GM23248 (cell line): ENCODE data around the gene CDON. TPM values are rescaled to one million over a fixed set of nuclear protein-coding genes. Genes with fewer than 3 reads are reported as not detected.

Experiments used
- DNase-seq: peaks from one replicate; pipeline ENCODE4 v3.0.0-alpha.2; 2015
- H2AFZ ChIP-seq: fragments of 200-600 bp; sonication (generic); 2 replicates; pipeline ENCODE4 v1.6.1; 2016; ENCODE audit warnings: antibody characterized with exemption
- H3F3A ChIP-seq: fragments of 200-600 bp; sonication (generic); 2 replicates; pipeline ENCODE4 v1.6.1; 2016; ENCODE audit warnings: mild to moderate bottlenecking, antibody characterized with exemption, mixed run types; ENCODE audit not compliant: insufficient read depth
- H3K27ac ChIP-seq: fragments of 200-600 bp; sonication (generic); 2 replicates; pipeline ENCODE4 v1.5.1; 2016; ENCODE audit warnings: mild to moderate bottlenecking
- H3K27me3 ChIP-seq: fragments of 200-600 bp; sonication (generic); replicated peaks from 2 replicates; pipeline ENCODE4 v1.6.1; 2016; ENCODE audit warnings: mild to moderate bottlenecking; ENCODE audit not compliant: insufficient read depth
- H3K36me3 ChIP-seq: fragments of 200-600 bp; sonication (generic); 2 replicates; pipeline ENCODE4 v1.6.1; 2016; ENCODE audit warnings: low read depth, mild to moderate bottlenecking
- H3K4me1 ChIP-seq: fragments of 200-600 bp; sonication (generic); 2 replicates; pipeline ENCODE4 v1.6.1; 2016; ENCODE audit warnings: mild to moderate bottlenecking; ENCODE audit not compliant: insufficient read depth
- H3K4me2 ChIP-seq: fragments of 200-600 bp; sonication (generic); one replicate; pipeline ENCODE4 v1.6.1; 2016; ENCODE audit warnings: mild to moderate bottlenecking; ENCODE audit not compliant: unreplicated experiment
- H3K4me3 ChIP-seq: fragments of 200-600 bp; sonication (generic); 2 replicates; pipeline ENCODE4 v1.5.1; 2016; ENCODE audit warnings: mild to moderate bottlenecking
- H3K79me2 ChIP-seq: fragments of 200-600 bp; sonication (generic); 2 replicates; pipeline ENCODE4 v1.6.1; 2016; ENCODE audit warnings: mild to moderate bottlenecking; ENCODE audit not compliant: insufficient read depth
- H3K9ac ChIP-seq: fragments of 200-600 bp; sonication (generic); 2 replicates; pipeline ENCODE4 v1.6.1; 2016; ENCODE audit warnings: mild to moderate bottlenecking
- H3K9me2 ChIP-seq: fragments of 200-600 bp; sonication (generic); 2 replicates; pipeline ENCODE4 v1.6.1; 2016; ENCODE audit warnings: mixed run types, mild to moderate bottlenecking, moderate library complexity; ENCODE audit not compliant: insufficient read depth
- H3K9me3 ChIP-seq: fragments of 200-600 bp; sonication (generic); one replicate; pipeline ENCODE4 v1.6.1; 2017; ENCODE audit warnings: low read depth
- H4K20me1 ChIP-seq: fragments of 200-600 bp; sonication (generic); 2 replicates; pipeline ENCODE4 v1.6.0; 2016; ENCODE audit not compliant: insufficient read depth
- EZH2 ChIP-seq: fragments of 200-600 bp; sonication (generic); IDR thresholded peaks from 2 replicates; pipeline ENCODE4 v1.6.1; 2018; ENCODE audit warnings: antibody characterized with exemption, mild to moderate bottlenecking; ENCODE audit not compliant: insufficient read depth, poor library complexity, severe bottlenecking
- EZH2phosphoT487 ChIP-seq: fragments of 200-600 bp; sonication (generic); IDR thresholded peaks from 2 replicates; pipeline ENCODE4 v1.6.1; 2018; ENCODE audit warnings: antibody characterized with exemption, moderate library complexity, mild to moderate bottlenecking, low read depth; ENCODE audit not compliant: insufficient read depth
- WGBS, 2 experiments: methylation state at CpG; one replicate each; pipeline ENCODE4 v1.1.6; 2015 to 2017; ENCODE audit warnings: low lambda C conversion rate in 2 of 2, low coverage in 1 of 2; ENCODE audit errors: missing lambda C conversion rate in 2 of 2; 5-methylcytosine and 5-hydroxymethylcytosine counted together
- in situ Hi-C: fragments of 300-500 bp; cut with MboI; formaldehyde crosslinking; loops from 2 replicates; pipeline ENCODE4 v1.15.0; 2020
- polyA plus RNA-seq: library from polyadenylated mRNA; unstranded; fragments of >200 nt; fragmentation: Nextera tagmentation; extraction: Ambion mirVana; gene quantifications from 2 replicates; pipeline ENCODE4 v1.2.1, GENCODE V29; 2016
- total RNA-seq: library from RNA; depleted of rRNA; stranded (reverse); fragments of >200 nt; shearing (Covaris generic); gene quantifications from 2 replicates; pipeline ENCODE4 v1.2.3, GENCODE V29; 2014

CDON gene
- total and polyA plus RNA-seq, 2 experiments from 2014 or later: 2.2 to 10.3 TPM

- Histone ChIP-seq H3K36me3 (no peaks in the 10 kb centered on the region), H3K27ac (no peak overlapping the region), H4K20me1 (no peaks in the 10 kb centered on the region), H3K9me2 (no peaks in the 10 kb centered on the region), H3K79me2 (no peaks in the 10 kb centered on the region), H3K4me1 (peaks cover 11% of the 10 kb centered on the region; the same call in 1 of the 2 replicates), H3K27me3 (no peaks in the 10 kb centered on the region), H3K9me3 (no peaks in the 10 kb centered on the region), H3K9ac (no peak overlapping the region), H3K4me2 (no peak overlapping the region), H3F3A (no peaks in the 10 kb centered on the region), H2AFZ (no peak overlapping the region), H3K4me3 (no peak overlapping the region)
- TF ChIP-seq EZH2phosphoT487 (no peak), EZH2 (no peak)
- 69 to 71% methylated on average over 7 of the region's 7 CpGs for WGBS, 2 experiments
- in situ Hi-C loops: no loop called here
- no peak for DNase-seq
Observed at GRCh38 chr11:126098204-126098769, 35.6 kb upstream of the CDON start.

DNA sequence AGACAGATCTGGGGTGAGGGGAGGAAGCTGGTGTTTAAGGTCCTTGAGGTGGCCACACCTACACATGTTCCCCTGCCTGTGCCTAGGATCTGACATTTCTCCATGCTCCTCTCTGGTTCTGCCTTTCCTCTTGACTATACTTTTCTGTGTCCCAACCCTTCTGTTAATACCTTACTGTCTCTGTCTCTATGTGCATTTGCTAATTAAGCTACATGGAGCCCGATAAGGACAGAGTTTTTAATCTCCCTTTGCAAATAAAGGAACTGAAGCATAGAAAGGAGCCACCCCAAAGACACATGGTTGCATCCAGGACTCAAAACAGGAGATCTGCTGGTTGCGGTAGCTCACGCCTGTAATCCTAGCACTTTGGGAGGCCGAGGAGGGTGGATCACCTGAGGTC is 33.1 kb upstream of the CDON start:
- Histone ChIP-seq H3K4me2 (no peak overlapping the region), H3K4me3 (no peak overlapping the region), H2AFZ (no peak overlapping the region), H3K36me3 (no peaks in the 10 kb centered on the region), H3K9ac (no peak overlapping the region), H3K27me3 (no peaks in the 10 kb centered on the region), H3K9me2 (no peaks in the 10 kb centered on the region), H4K20me1 (no peaks in the 10 kb centered on the region), H3F3A (no peaks in the 10 kb centered on the region), H3K9me3 (no peaks in the 10 kb centered on the region), H3K79me2 (no peaks in the 10 kb centered on the region), H3K27ac (no peak overlapping the region), H3K4me1 (peaks cover 11% of the 10 kb centered on the region; the same call in 1 of the 2 replicates)
- DNase-seq: no peak
- in situ Hi-C loops: no loop called here
- TF ChIP-seq EZH2: no peak
- no peak for TF ChIP-seq EZH2phosphoT487
- WGBS, 2 experiments: 80 to 82% methylated on average over 4 of the region's 4 CpGs

- TF ChIP-seq EZH2: no peak
- TF ChIP-seq EZH2phosphoT487: no peak
- WGBS, 2 experiments: 86 to 89% methylated on average over 5 of the region's 5 CpGs
- Histone ChIP-seq H3K36me3 (no peaks in the 10 kb centered on the region), H3K27ac (no peak overlapping the region), H3F3A (no peaks in the 10 kb centered on the region), H3K9me3 (no peaks in the 10 kb centered on the region), H3K79me2 (no peaks in the 10 kb centered on the region), H3K9me2 (no peaks in the 10 kb centered on the region), H4K20me1 (no peaks in the 10 kb centered on the region), H3K9ac (no peak overlapping the region), H3K4me2 (no peak overlapping the region), H3K4me3 (no peak overlapping the region), H3K27me3 (no peaks in the 10 kb centered on the region), H2AFZ (no peak overlapping the region), H3K4me1 (no peaks in the 10 kb centered on the region)
- in situ Hi-C loops: no loop called here
- DNase-seq: no peak
Observed at GRCh38 chr11:126090452-126090851, 27.8 kb upstream of the CDON start.

- Histone ChIP-seq H3K4me1 (no peaks in the 10 kb centered on the region), H4K20me1 (no peaks in the 10 kb centered on the region), H3K9me3 (no peaks in the 10 kb centered on the region), H3K27ac (no peak overlapping the region), H3K79me2 (no peaks in the 10 kb centered on the region), H3K9me2 (no peaks in the 10 kb centered on the region), H3K4me3 (no peak overlapping the region), H2AFZ (no peak overlapping the region), H3K36me3 (no peaks in the 10 kb centered on the region), H3K4me2 (no peak overlapping the region), H3F3A (no peaks in the 10 kb centered on the region), H3K27me3 (no peaks in the 10 kb centered on the region), H3K9ac (no peak overlapping the region)
- in situ Hi-C loops: no loop called here
- WGBS, 2 experiments: 85 to 87% methylated on average over 1 of the region's 1 CpG
- DNase-seq: no peak
- TF ChIP-seq EZH2phosphoT487 (no peak), EZH2 (no peak)
Observed at GRCh38 chr11:126088999-126089398, 26.3 kb upstream of the CDON start.

GRCh38 chr11:126086248-126086647 is 23.6 kb upstream of the CDON start:
- no peaks in the 10 kb centered on the region for H3K36me3 ChIP-seq
- H3K9ac ChIP-seq: no peak overlapping the region
- no peaks in the 10 kb centered on the region for H4K20me1 ChIP-seq
- H3K4me2 ChIP-seq: no peak overlapping the region
- no peaks in the 10 kb centered on the region for H3K27me3 ChIP-seq
- H3K9me2 ChIP-seq: no peaks in the 10 kb centered on the region
- no peaks in the 10 kb centered on the region for H3K79me2 ChIP-seq
- TF ChIP-seq EZH2phosphoT487: no peak
- TF ChIP-seq EZH2: no peak
- H3K27ac ChIP-seq: no peak overlapping the region
- H3K9me3 ChIP-seq: no peaks in the 10 kb centered on the region
- in situ Hi-C loops: no loop called here
- no peaks in the 10 kb centered on the region for H3K4me1 ChIP-seq
- no peak for DNase-seq
- H3K4me3 ChIP-seq: no peak overlapping the region
- no peak overlapping the region for H2AFZ ChIP-seq
- no peaks in the 10 kb centered on the region for H3F3A ChIP-seq
- WGBS, 2 experiments: 73 to 80% methylated on average over 5 of the region's 5 CpGs
